NCI-H1436 (cell line): ENCODE measurements around the gene COL4A2.

ENCODE experiments used
- DNase-seq: peaks from one replicate; lab custom pipeline; 2025; lab: John Stamatoyannopoulos, UW

COL4A2 gene

DNA sequence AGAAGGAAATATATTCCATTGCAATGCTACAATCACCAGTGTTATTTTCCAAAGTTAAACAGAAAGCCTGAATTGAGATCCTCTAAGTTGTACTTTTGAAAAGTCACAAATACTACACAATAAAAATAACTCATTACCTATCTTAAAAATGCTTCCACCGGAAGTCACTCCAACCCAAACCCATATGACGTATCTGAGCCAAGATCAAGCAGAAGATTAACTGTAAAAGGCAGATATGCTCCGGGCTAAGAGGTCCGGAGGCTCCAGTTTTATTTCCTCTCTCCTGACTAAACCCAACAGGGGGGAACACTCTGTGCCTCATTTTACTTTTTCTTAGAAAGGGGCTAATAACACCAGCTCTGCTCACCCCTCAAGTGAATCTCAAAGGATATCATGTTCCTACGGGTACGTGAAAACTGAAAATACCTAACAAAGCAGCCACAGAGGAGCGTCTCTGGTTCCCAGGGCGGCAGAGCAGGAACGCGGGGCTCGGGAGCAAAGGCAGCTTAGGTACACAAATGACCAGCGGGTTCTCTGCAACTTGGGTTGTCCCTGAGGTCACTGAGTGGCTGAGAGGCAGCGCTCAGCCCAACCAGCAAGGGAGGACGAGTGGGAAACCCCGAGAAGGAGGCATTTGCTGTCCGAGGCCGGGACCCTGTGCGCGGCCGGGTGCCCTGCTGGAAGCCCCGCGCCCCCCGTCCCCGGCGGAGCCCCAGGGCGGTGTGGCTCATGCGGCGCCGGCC, 253.7 kb downstream of the COL4A2 start:
- no peak for DNase-seq

DNA sequence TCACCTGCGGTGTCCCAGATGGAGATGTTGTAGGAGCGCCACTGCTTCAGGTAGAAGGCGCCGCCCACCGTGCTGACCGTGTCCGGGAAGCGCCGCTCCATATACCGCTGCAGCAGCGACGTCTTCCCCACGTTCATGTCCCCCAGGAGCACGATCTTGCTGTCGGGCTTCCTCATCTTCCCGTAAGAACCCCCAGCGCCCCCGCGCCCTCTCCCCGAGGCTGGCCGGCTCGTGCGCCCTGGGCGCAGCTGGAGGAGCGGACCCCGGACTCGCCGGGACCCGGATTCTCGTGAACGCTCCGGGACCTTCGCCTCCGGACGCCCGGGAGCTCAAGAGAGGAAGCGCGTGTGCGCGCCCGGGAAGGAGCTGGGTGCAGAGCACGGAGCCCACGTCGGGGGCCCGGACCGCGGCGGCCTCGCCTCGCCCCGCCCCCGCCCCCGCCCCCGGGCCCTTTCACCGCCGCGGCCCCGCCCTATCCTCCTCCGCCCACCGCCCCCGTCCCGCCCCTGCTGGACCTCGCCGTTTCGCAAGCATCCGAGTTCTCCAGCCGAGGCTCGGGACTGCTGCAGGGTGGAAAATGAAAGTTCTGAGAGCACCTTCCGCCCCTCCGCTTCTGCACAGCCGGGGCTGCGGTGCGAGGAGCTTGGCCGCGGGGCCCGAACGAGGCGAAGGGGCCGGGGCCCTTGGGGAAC, 254.4 kb downstream of the COL4A2 start, which contains the start of gene RAB20:
Gene RAB20, minus strand, starts transcription at position 379 of the 692 bp plus-strand sequence. Its CDS starts 203 bp downstream, at position 176.
- DNase-seq: peak; percentile 8

- no peak for DNase-seq
Measured at GRCh38 chr13:110562036-110562597, 255.0 kb downstream of the COL4A2 start.
